Muscle layer of colon (tissue), 2 donors: ENCODE measurements around the gene MCUB.
"Not testable (repeated sequence)": the region's sequence is repeated elsewhere in the genome, so short reads cannot be mapped to it uniquely, and the experiment has no call there.

ENCODE experiments used
- H3K27ac ChIP-seq: one replicate; pipeline ENCODE4 v1.7.0; 2013; ENCODE audit warnings: low read depth, mild to moderate bottlenecking, low read length, moderate library complexity
- H3K27me3 ChIP-seq, 2 donors: one replicate each; pipeline ENCODE4 v1.7.0; 2013; ENCODE audit warnings: low read length in 2 of 2, mild to moderate bottlenecking in 2 of 2; ENCODE audit not compliant: insufficient read depth in 2 of 2, control insufficient read depth in 1 of 2
- H3K36me3 ChIP-seq: one replicate; pipeline ENCODE4 v1.7.0; 2013; ENCODE audit warnings: mild to moderate bottlenecking, low read length; ENCODE audit not compliant: insufficient read depth
- H3K4me1 ChIP-seq: one replicate; pipeline ENCODE4 v1.7.0; 2013; ENCODE audit warnings: mild to moderate bottlenecking, low read length; ENCODE audit not compliant: insufficient read depth
- H3K4me3 ChIP-seq, 2 donors: one replicate each; pipeline ENCODE4 v1.7.0; 2013; ENCODE audit warnings: low read length in 2 of 2, low read depth in 1 of 2, mild to moderate bottlenecking in 1 of 2, moderate library complexity in 1 of 2
- H3K9ac ChIP-seq: one replicate; pipeline ENCODE4 v1.7.0; 2013; ENCODE audit warnings: low read length
- H3K9me3 ChIP-seq: one replicate; pipeline ENCODE4 v1.7.0; 2013; ENCODE audit warnings: mild to moderate bottlenecking, low read length
- donor health status: abdominal sarcoma.
- donor health status: Adenocarcinoma of cecum.

The MCUB gene

DNA sequence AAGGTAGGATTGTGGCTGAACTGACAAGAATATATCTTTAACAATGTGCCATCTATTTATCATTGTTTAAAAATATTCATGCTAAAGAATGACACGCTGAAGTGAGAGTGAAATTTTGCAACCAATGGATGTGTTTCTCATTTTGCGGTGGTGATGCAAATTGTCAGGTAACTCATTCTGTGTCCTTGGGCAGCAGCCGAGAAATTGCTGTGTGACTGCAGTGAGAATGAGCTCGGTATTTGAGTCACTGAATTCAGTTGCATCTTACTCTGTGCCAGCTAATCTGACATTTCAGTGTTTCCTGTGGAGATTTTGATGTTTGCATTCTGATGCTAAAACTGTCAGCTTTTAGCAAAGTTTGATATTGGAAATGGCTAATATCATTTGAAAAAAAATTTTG is 28.1 kb downstream of the MCUB start:
- H3K36me3 ChIP-seq: no peaks in the 10 kb centered on the region
- no peaks in the 10 kb centered on the region for H3K4me1 ChIP-seq
- H3K9ac ChIP-seq: no peak overlapping the region
- H3K27ac ChIP-seq: no peak overlapping the region
- no peaks in the 10 kb centered on the region for H3K9me3 ChIP-seq
- H3K4me3 ChIP-seq: no peak overlapping the region
- H3K27me3 ChIP-seq: no peaks in the 10 kb centered on the region

DNA sequence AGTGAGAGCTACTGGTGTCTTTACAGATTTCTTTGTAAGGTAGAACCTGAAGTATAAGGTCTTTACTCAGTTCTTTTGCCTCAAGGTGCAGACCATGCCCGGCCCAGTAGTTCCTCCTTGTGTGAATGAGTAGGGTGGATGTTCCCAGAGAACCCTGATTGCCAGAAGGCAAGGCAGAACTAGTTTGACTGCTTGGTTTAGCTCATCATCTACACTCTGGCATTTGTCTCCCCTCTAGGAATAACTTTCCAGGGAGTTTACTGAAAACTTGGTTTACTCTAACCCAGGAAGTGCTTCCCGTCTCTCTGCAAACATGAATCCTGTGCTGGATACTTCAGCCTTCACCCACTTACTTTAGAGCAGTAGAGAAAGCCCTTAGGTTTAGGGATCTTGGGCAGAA is 29.1 kb downstream of the MCUB start:
- no peaks in the 10 kb centered on the region for H3K27me3 ChIP-seq
- H3K4me3 ChIP-seq: no peak overlapping the region
- H3K9me3 ChIP-seq: no peaks in the 10 kb centered on the region
- no peaks in the 10 kb centered on the region for H3K4me1 ChIP-seq
- H3K36me3 ChIP-seq: no peaks in the 10 kb centered on the region
- no peak overlapping the region for H3K27ac ChIP-seq
- H3K9ac ChIP-seq: no peak overlapping the region

DNA sequence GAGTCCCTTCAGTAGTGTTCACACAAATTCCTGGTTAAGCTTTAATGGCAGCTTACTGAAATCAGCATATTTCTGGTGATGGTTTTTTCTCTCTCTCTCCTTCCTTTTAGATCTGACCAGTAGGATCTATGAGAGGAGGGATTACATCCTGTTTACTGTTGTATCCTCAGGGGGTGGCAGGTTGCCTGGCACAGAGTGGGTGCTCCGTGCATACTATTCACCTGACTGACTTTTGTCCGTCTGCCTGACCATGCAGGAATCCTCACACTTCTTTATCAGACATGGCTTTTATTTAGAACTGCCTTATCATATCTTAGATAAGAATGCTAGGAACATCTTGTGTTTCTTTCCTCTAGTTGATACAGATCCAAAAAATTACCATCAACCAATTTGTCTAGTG is 29.6 kb downstream of the MCUB start:
- Histone ChIP-seq H3K27me3 (no peaks in the 10 kb centered on the region), H3K9me3 (no peaks in the 10 kb centered on the region), H3K36me3 (no peaks in the 10 kb centered on the region), H3K4me1 (no peaks in the 10 kb centered on the region), H3K9ac (no peak overlapping the region), H3K4me3 (no peak overlapping the region), H3K27ac (no peak overlapping the region)

DNA sequence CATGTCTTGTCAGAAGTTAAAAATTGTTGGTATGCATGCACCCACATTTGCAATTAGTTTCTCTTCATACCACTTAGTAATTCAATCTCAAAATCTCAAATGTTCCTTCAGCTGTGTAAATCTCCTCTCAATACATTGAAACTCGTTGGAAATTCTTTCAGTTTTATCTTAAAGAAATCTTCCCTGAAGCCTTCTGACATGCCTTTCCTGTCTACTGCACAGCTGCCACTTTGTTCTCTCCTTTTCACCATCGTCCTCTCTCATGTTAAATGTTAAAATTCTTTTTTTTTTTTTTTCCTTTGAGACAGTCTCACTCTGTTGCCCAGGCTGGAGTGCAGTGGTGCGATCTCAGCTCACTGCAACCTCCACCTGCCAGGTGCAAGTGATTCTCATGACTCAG is 30.9 kb downstream of the MCUB start:
- Histone ChIP-seq H3K4me1 (no peaks in the 10 kb centered on the region), H3K36me3 (no peaks in the 10 kb centered on the region), H3K4me3 (no peak overlapping the region), H3K9me3 (no peaks in the 10 kb centered on the region), H3K27me3 (no peaks in the 10 kb centered on the region), H3K9ac (no peak overlapping the region), H3K27ac (no peak overlapping the region)

GRCh38 chr4:109592367-109592766 is 32.3 kb downstream of the MCUB start:
- H3K4me1 ChIP-seq: no peaks in the 10 kb centered on the region
- no peaks in the 10 kb centered on the region for H3K36me3 ChIP-seq
- no peaks in the 10 kb centered on the region for H3K9me3 ChIP-seq
- H3K27me3 ChIP-seq: no peaks in the 10 kb centered on the region
- H3K4me3 ChIP-seq: no peak overlapping the region
- no peak overlapping the region for H3K9ac ChIP-seq
- H3K27ac ChIP-seq: no peak overlapping the region

DNA sequence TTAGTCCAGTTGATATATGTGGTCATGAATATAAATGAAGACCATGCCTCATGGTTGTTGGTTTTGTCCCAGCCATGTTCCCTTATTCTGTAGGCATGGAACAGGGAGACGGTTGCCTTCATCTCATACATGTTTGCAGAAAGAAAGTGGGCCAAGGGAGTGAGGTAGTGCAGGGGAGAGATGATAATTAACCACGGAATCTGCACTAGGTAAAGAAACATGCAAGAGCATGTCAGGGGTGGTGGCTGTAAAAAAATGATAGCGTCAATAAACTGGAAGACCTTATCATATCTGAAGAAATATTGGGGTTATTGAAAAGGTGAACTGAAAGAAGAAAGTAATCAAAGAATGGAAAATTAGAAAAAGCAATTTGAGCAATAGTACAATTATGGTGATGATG is 35.1 kb downstream of the MCUB start:
- not testable (repeated sequence) for H3K27me3 ChIP-seq, H3K36me3 ChIP-seq, H3K4me3 ChIP-seq, H3K9me3 ChIP-seq, H3K27ac ChIP-seq, H3K9ac ChIP-seq, H3K4me1 ChIP-seq

DNA sequence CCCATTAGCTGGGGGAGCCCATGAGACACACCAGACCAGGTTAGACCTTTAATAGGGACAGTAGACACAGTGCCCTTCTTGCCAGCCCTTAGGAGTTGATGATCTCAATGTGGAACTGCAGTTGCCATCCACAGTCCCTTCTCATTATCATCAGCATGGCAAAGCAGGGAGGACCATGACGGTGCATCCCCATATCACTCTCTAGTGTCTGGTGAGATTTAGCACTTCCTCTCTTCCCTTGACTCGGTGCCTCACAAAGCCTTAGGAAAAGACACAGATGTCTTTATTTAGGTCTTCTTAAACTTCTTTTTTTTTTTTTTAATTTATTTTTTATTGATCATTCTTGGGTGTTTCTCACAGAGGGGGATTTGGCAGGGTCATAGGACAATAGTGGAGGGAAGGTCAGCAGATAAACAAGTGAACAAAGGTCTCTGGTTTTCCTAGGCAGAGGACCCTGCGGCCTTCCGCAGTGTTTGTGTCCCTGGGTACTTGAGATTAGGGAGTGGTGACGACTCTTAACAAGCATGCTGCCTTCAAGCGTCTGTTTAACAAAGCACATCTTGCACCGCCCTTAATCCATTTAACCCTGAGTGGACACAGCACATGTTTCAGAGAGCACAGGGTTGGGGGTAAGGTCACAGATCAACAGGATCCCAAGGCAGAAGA is 36.5 kb downstream of the MCUB start:
- H3K4me1 ChIP-seq, H3K9ac ChIP-seq, H3K27ac ChIP-seq, H3K36me3 ChIP-seq, H3K9me3 ChIP-seq, H3K4me3 ChIP-seq, H3K27me3 ChIP-seq: not testable (repeated sequence)

- Histone ChIP-seq H3K9me3 (no peaks in the 10 kb centered on the region), H3K9ac (no peak overlapping the region), H3K27ac (no peak overlapping the region), H3K4me1 (no peaks in the 10 kb centered on the region), H3K4me3 (no peak overlapping the region), H3K27me3 (no peaks in the 10 kb centered on the region), H3K36me3 (no peaks in the 10 kb centered on the region)
These were observed 39.1 kb downstream of the MCUB start for GRCh38 chr4:109599046-109599652.

GRCh38 chr4:109600431-109600830 is 40.4 kb downstream of the MCUB start:
- no peak overlapping the region for H3K27ac ChIP-seq
- H3K9ac ChIP-seq: no peak overlapping the region
- H3K4me1 ChIP-seq: no peaks in the 10 kb centered on the region
- H3K9me3 ChIP-seq: no peaks in the 10 kb centered on the region
- H3K4me3 ChIP-seq: no peak overlapping the region
- no peaks in the 10 kb centered on the region for H3K36me3 ChIP-seq
- no peaks in the 10 kb centered on the region for H3K27me3 ChIP-seq

DNA sequence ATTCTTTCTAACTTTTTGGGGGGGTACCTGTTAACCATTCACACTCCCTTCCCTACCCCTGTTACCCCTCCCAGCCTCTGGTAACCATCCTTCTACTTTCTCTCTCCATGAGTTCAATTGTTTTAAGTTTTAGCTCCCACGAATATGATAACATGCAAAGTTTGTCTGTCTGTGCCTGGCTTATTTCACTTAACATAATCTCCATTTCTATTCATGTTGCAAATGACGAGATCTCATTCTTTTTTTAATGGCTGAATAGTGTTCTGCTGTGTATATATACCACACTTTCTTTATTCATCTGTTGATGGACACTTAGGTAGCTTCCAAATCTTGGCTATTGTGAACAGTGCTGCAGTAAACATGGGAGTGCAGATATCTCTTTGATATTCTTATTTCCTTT is 41.3 kb downstream of the MCUB start:
- no peak overlapping the region for H3K27ac ChIP-seq
- H3K27me3 ChIP-seq: no peaks in the 10 kb centered on the region
- H3K9me3 ChIP-seq: no peaks in the 10 kb centered on the region
- H3K4me3 ChIP-seq: no peak overlapping the region
- H3K4me1 ChIP-seq: no peaks in the 10 kb centered on the region
- no peak overlapping the region for H3K9ac ChIP-seq
- no peaks in the 10 kb centered on the region for H3K36me3 ChIP-seq

DNA sequence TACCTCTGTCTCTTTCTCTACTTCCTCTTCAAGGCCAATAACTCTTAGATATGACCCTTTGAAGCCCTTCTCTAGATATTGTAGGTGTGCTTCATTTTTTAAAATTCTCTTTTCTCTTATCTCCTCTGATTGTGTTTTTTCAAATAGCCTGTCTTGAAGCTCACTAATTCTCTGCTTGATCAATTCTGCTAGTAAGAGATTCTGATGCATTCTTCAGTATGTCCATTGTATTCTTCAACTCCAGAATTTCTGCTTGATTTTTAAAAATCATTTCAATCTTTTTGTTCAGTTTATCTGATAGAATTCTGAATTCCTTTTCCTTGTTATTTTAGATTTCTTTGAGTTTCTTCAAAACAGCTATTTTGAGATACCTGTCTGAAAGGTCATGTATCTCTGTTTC is 47.9 kb downstream of the MCUB start:
- Histone ChIP-seq H3K27me3 (no peaks in the 10 kb centered on the region), H3K9ac (no peak overlapping the region), H3K9me3 (no peaks in the 10 kb centered on the region), H3K27ac (no peak overlapping the region), H3K4me1 (no peaks in the 10 kb centered on the region), H3K36me3 (no peaks in the 10 kb centered on the region), H3K4me3 (no peak overlapping the region)

- no peaks in the 10 kb centered on the region for H3K36me3 ChIP-seq
- H3K4me3 ChIP-seq: no peak overlapping the region
- no peaks in the 10 kb centered on the region for H3K9me3 ChIP-seq
- no peak overlapping the region for H3K27ac ChIP-seq
- H3K9ac ChIP-seq: no peak overlapping the region
- no peaks in the 10 kb centered on the region for H3K27me3 ChIP-seq
- no peaks in the 10 kb centered on the region for H3K4me1 ChIP-seq
These were observed 48.8 kb downstream of the MCUB start for GRCh38 chr4:109608879-109609278.
